ENCODE results near the gene LRRC4. TPM values are rescaled to one million over a fixed set of nuclear protein-coding genes. Genes with fewer than 3 reads are reported as not detected.

Gene LRRC4
- total and polyA plus RNA-seq, 7 donors, result 0.39 to 5.0 (median 2.7) TPM

DNA sequence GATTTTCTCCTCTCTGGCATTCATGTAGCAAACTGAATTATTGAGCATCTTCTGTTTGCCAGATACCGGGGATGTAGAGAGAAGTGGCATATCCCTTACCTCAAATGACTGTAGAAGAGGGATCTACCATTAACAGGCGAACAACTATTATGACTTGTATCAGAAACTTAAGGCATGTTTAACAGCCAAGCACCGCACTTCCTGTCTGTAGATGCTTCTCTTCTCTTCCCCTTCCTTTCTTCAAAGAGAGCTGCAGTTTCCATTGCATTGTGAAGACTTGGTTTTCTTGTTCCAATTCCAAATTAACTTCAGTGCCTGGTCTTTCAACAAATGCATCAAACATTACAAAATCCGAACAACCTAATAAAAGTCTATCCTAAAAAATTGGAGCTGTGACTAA is 49.3 kb downstream of the LRRC4 start:
- ATAC-seq (no peak), DNase-seq (no peak)
- Histone ChIP-seq H3K4me3 (no peak overlapping the region), H3K9me3 (peaks cover 5% of the 10 kb centered on the region), H3K4me1 (no peaks in the 10 kb centered on the region), H3K27ac (no peak overlapping the region), H3K36me3 (ENCODE audit: insufficient read depth in 1 of 2, low read depth in 1 of 2) (no peaks in the 10 kb centered on the region), H3K27me3 (ENCODE audit: insufficient read depth in 3 of 3, low read length in 2 of 3) (no peaks in the 10 kb centered on the region)
- intact Hi-C loops (cut with DNase I), result no loop called here
- 94 to 99% (median 95%) methylated on average over 4 of the region's 4 CpGs for WGBS, 3 donors
- TF ChIP-seq, protein P1, sequence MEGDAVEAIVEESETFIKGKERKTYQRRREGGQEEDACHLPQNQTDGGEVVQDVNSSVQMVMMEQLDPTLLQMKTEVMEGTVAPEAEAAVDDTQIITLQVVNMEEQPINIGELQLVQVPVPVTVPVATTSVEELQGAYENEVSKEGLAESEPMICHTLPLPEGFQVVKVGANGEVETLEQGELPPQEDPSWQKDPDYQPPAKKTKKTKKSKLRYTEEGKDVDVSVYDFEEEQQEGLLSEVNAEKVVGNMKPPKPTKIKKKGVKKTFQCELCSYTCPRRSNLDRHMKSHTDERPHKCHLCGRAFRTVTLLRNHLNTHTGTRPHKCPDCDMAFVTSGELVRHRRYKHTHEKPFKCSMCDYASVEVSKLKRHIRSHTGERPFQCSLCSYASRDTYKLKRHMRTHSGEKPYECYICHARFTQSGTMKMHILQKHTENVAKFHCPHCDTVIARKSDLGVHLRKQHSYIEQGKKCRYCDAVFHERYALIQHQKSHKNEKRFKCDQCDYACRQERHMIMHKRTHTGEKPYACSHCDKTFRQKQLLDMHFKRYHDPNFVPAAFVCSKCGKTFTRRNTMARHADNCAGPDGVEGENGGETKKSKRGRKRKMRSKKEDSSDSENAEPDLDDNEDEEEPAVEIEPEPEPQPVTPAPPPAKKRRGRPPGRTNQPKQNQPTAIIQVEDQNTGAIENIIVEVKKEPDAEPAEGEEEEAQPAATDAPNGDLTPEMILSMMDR (IDR thresholded peaks at IDR 0.05), result no peak

DNA sequence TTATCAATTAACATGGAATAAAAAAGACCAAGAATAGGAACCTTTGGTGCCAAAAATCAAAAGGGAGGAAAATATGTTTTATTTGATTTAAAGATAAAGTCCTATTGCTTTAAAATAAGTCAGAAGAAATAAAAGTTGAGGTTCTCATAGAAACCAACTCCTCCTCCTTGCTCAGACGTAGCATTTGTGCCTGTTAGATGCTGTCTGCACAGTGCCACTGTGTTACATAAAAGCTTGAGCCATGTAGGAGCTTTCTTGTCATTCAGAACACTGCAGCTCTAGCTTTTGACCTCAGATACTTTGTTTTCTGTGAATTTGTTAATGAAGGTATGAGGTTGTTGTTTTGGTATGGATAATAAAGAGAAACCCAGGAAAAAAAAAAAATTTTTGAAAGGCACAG is 50.3 kb downstream of the LRRC4 start:
- H3K36me3 ChIP-seq (ENCODE audit: insufficient read depth in 1 of 2, low read depth in 1 of 2), result no peaks in the 10 kb centered on the region
- WGBS, 3 donors, result 91 to 100% (median 95%) methylated on average over 1 of the region's 1 CpG
- no peak for DNase-seq
- intact Hi-C loops (cut with DNase I), result no loop called here
- TF ChIP-seq, protein P1 (IDR thresholded peaks at IDR 0.05), result no peak
- no peaks in the 10 kb centered on the region for H3K4me1 ChIP-seq
- no peak overlapping the region for H3K27ac ChIP-seq
- no peaks in the 10 kb centered on the region for H3K27me3 ChIP-seq (ENCODE audit: insufficient read depth in 3 of 3, low read length in 2 of 3)
- no peak overlapping the region for H3K4me3 ChIP-seq
- ATAC-seq, result no peak
- H3K9me3 ChIP-seq, result peaks cover 5% of the 10 kb centered on the region

DNA sequence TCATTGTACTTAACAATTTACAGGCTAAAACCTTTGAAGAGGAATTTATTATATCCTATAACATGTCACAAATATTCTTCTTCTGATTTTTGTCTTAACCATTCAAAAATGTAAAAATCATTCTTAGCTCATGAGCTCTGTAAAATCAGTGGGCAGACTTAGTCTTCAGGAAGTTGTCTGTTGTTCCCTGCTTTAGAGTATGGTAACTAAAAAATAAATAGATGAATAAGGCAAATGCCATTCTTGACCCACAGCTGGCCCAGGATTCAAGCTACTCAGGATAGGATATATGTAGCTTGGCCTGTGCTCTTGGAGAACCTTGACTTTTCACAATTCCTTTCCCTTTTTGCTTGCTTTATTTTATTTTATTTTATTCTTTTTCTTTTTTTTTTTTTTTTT is 51.5 kb downstream of the LRRC4 start:
- TF ChIP-seq, protein P1 (IDR thresholded peaks at IDR 0.05), result no peak
- intact Hi-C loops (cut with DNase I), result no loop called here
- peaks cover 5% of the 10 kb centered on the region for H3K9me3 ChIP-seq
- H3K36me3 ChIP-seq (ENCODE audit: insufficient read depth in 1 of 2, low read depth in 1 of 2), result no peaks in the 10 kb centered on the region
- DNase-seq (no peak), ATAC-seq (no peak)
- H3K4me1 ChIP-seq, result no peaks in the 10 kb centered on the region
- no peak overlapping the region for H3K4me3 ChIP-seq
- H3K27me3 ChIP-seq (ENCODE audit: insufficient read depth in 3 of 3, low read length in 2 of 3), result no peaks in the 10 kb centered on the region
- no peak overlapping the region for H3K27ac ChIP-seq

DNA sequence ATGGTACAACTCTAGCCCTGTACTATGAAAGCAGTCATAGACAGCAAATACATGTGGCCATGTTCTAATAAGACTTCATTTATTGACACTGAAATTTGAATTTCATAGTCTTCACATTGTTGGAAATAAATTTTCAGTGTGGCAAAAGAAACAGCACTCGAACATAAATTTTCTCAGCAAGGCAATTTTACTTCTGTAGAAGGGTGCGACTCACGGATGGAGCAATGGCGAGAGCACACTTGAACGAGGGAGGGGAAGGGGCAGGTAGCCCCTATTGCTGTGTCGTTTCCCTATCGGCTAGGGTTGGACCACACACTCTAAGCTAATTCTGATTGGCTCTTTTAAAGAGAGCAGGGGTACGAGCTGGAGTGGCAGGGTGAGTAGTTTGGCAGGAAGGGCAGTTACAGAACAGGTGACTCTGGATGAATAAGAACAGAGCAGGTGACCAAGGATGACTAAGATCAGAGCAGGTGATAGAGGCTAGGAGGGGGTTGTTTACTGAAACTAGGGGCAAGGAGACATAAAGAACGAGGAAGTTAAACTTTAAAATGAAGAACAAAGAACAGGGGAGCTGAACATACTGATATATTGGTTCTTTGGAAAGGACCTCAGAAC is 52.0 kb downstream of the LRRC4 start:
- no peaks in the 10 kb centered on the region for H3K4me1 ChIP-seq
- ATAC-seq (no peak), DNase-seq (no peak)
- WGBS, 3 donors, result 95 to 98% (median 97%) methylated on average over 9 of the region's 9 CpGs
- no peaks in the 10 kb centered on the region for H3K36me3 ChIP-seq (ENCODE audit: insufficient read depth in 1 of 2, low read depth in 1 of 2)
- TF ChIP-seq, protein P1 (IDR thresholded peaks at IDR 0.05), result no peak
- peaks cover 5% of the 10 kb centered on the region for H3K9me3 ChIP-seq
- H3K27ac ChIP-seq, result no peak overlapping the region
- no peaks in the 10 kb centered on the region for H3K27me3 ChIP-seq (ENCODE audit: insufficient read depth in 3 of 3, low read length in 2 of 3)
- H3K4me3 ChIP-seq, result no peak overlapping the region
- intact Hi-C loops (cut with DNase I), result no loop called here

DNA sequence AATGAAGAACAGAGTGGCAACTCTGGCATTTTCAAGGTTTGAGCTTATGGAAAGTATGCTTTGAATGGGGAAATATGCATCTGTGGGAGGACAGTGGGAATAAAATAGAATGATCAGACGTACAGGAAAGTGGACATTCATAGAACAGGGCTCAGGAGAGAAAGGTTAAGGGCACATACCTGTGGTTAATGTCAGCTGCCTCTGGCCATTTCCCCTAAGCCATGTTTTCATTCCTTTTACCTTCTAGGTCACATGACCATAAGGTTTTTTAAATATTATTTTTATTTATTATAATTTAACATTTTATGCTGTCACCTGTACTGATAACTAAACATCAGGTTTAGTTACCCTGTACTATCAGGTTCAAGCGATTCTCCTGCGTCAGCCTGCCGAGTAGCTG is 52.8 kb downstream of the LRRC4 start:
- WGBS, 3 donors, result 96 to 100% (median 97%) methylated on average over 4 of the region's 4 CpGs
- intact Hi-C loops (cut with DNase I), result no loop called here
- no peak for ATAC-seq

More for the DNA sequence above, 52.8 kb downstream of the LRRC4 start:
- H3K4me1 ChIP-seq, result no peaks in the 10 kb centered on the region
- peaks cover 5% of the 10 kb centered on the region for H3K9me3 ChIP-seq
- TF ChIP-seq, protein P1 (IDR thresholded peaks at IDR 0.05), result no peak
- no peak for DNase-seq
- H3K36me3 ChIP-seq (ENCODE audit: insufficient read depth in 1 of 2, low read depth in 1 of 2), result no peaks in the 10 kb centered on the region
- no peak overlapping the region for H3K4me3 ChIP-seq
- H3K27ac ChIP-seq, result no peak overlapping the region
- H3K27me3 ChIP-seq (ENCODE audit: insufficient read depth in 3 of 3, low read length in 2 of 3), result no peaks in the 10 kb centered on the region

Measured in psoas muscle (tissue), 8 donors.